Lower leg skin (tissue), 4 donors: Measurements from ENCODE around the gene FAM81B. TPM values are rescaled to one million over a fixed set of nuclear protein-coding genes. Genes with fewer than 3 reads are reported as not detected.

Experiments
- DNase-seq, 2 donors: peaks; one replicate each; pipeline ENCODE4 v3.0.0-alpha.2; 2019; ENCODE audit warnings: low spot score in 2 of 2
- H3K4me3 ChIP-seq: fragments of 200-600 bp; sonication (generic); 2 replicates; pipeline ENCODE4 v1.5.1; 2017; ENCODE audit warnings: mild to moderate bottlenecking, low read depth; ENCODE audit not compliant: poor library complexity, severe bottlenecking
- POLR2A ChIP-seq, 2 donors: fragments of 450-650 bp; IDR thresholded peaks; one replicate each; pipeline ENCODE4 v1.6.1; 2016 to 2017; ENCODE audit warnings: antibody characterized with exemption in 2 of 2, mild to moderate bottlenecking in 1 of 2, moderate library complexity in 1 of 2
- WGBS, 2 donors: methylation state at CpG; one replicate each; pipeline ENCODE4 v1.1.5; 2018; 5-methylcytosine and 5-hydroxymethylcytosine counted together
- intact Hi-C: fragments of 100-400 bp; cut with DNase I; formaldehyde crosslinking; loops from one replicate; pipeline ENCODE4 v1.15.0; 2023; ENCODE audit warnings: low total_unique reads
- total RNA-seq, 4 donors: library from RNA; depleted of rRNA; stranded (reverse); fragments of >200 nt; gene quantifications; one replicate each; pipeline ENCODE4 v1.1.0, GENCODE V29; 2016
- TF ChIP-seq, protein P1 (sequence below), 3 donors: fragments of 450-650 bp; IDR thresholded peaks; one replicate each; pipeline ENCODE4 v1.5.1; 2016; ENCODE audit warnings: antibody characterized with exemption in 3 of 3, mild to moderate bottlenecking in 3 of 3, moderate library complexity in 2 of 3

FAM81B gene
- total RNA-seq, 4 donors from 2014 or later: not detected

DNA sequence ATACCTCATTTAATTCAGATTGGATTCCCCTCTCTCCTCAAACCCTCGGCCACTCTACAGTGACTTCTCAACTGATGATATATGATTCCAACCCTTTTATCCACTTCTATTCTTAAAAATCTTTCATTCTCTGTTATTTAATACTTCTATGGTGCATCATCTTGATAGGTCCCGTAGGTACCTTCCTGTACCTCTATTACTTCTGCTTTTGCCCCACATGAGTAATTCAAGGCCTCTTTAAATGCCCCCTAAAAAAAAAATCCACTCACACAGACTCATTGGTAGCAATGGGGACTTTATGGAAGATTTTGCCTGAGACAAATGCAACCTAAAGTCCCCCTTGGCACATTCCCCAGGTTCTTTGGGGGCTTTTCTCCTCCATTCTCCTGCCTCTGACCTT is 54.3 kb downstream of the FAM81B start:
- TF ChIP-seq POLR2A (IDR thresholded peaks at IDR 0.05): no peak
- TF ChIP-seq, protein P1, sequence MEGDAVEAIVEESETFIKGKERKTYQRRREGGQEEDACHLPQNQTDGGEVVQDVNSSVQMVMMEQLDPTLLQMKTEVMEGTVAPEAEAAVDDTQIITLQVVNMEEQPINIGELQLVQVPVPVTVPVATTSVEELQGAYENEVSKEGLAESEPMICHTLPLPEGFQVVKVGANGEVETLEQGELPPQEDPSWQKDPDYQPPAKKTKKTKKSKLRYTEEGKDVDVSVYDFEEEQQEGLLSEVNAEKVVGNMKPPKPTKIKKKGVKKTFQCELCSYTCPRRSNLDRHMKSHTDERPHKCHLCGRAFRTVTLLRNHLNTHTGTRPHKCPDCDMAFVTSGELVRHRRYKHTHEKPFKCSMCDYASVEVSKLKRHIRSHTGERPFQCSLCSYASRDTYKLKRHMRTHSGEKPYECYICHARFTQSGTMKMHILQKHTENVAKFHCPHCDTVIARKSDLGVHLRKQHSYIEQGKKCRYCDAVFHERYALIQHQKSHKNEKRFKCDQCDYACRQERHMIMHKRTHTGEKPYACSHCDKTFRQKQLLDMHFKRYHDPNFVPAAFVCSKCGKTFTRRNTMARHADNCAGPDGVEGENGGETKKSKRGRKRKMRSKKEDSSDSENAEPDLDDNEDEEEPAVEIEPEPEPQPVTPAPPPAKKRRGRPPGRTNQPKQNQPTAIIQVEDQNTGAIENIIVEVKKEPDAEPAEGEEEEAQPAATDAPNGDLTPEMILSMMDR (IDR thresholded peaks at IDR 0.05): no peak
- H3K4me3 ChIP-seq: no peak overlapping the region
- intact Hi-C loops: no loop called here
- DNase-seq: no peak
- WGBS, 2 donors: 75 to 84% methylated on average over 2 of the region's 2 CpGs

- H3K4me3 ChIP-seq: no peak overlapping the region
- WGBS, 2 donors: 65 to 73% methylated on average over 2 of the region's 2 CpGs
- intact Hi-C loops: no loop called here
- DNase-seq: no peak
- TF ChIP-seq, protein P1 (IDR thresholded peaks at IDR 0.05): no peak
- TF ChIP-seq POLR2A (IDR thresholded peaks at IDR 0.05): no peak
Observed at GRCh38 chr5:95445995-95446394, 54.8 kb downstream of the FAM81B start.

DNA sequence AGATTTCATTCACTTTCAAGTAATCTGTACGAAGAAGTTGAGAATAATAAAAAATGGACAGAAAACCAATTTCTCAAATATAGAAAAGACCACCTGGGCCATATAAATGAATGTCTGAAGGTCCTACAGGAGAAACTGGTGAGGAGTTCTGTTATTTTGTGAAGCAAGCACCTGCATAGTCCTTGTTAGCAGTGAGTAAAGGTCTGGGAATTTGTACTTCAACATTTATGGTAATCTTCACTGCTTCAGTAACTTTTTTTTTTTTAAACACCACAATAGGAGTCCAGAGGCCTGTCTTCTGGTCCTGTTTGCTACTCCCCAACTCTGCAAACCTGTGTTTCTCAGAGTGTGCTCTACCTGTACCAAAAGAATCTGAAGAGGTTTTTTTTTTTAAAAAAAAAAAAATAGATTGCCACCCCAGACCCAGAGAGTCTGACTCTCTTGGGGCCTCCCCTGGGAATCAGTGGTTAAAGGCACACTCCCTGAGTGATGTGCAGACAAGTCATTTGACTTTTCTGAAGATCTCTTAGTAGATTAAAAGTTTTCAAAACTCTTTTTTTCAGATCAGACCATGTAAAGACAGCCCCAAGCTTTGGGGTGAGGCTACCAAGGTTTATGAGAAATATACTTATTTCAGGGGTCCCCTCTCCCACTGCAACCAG is 55.5 kb downstream of the FAM81B start:
- TF ChIP-seq, protein P1 (IDR thresholded peaks at IDR 0.05): no peak
- no peak for TF ChIP-seq POLR2A (IDR thresholded peaks at IDR 0.05)
- no peak for DNase-seq
- no peak overlapping the region for H3K4me3 ChIP-seq
- WGBS, 2 donors: 88 to 89% methylated on average over 1 of the region's 1 CpG
- intact Hi-C loops: no loop called here

DNA sequence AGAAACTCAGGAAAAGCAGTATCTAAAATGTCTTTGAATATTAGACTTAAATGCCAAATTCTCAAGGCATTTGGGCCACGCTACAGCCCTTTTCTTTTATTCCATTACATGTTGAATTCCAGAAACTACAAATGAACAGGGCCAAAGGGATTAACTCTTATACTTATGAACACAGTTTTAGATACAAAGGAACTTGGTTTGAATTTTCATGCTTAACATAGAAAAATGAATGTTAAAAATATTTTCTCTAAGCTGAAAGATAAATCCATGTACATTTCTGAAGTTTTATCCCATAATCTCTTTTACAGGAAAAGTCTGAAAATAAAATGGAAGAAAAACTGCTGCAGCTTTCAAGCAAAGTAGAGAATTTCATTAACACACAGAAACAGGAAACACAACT is 56.8 kb downstream of the FAM81B start:
- H3K4me3 ChIP-seq: no peak overlapping the region
- intact Hi-C loops: no loop called here
- no peak for DNase-seq
- 59 to 77% methylated on average over 1 of the region's 1 CpG for WGBS, 2 donors
- TF ChIP-seq POLR2A (IDR thresholded peaks at IDR 0.05): no peak
- TF ChIP-seq, protein P1 (IDR thresholded peaks at IDR 0.05): no peak

GRCh38 chr5:95448789-95449188 is 57.6 kb downstream of the FAM81B start:
- TF ChIP-seq POLR2A (IDR thresholded peaks at IDR 0.05): no peak
- TF ChIP-seq, protein P1 (IDR thresholded peaks at IDR 0.05): no peak
- H3K4me3 ChIP-seq: no peak overlapping the region
- DNase-seq: no peak
- intact Hi-C loops: no loop called here

GRCh38 chr5:95449460-95449859 is 58.3 kb downstream of the FAM81B start:
- TF ChIP-seq POLR2A (IDR thresholded peaks at IDR 0.05): no peak
- TF ChIP-seq, protein P1 (IDR thresholded peaks at IDR 0.05): no peak
- intact Hi-C loops: no loop called here
- DNase-seq: no peak
- WGBS, 2 donors: 51 to 54% methylated on average over 2 of the region's 2 CpGs
- no peak overlapping the region for H3K4me3 ChIP-seq
